ENCODE data around the gene USF2.

- TF ChIP-seq CTCF (IDR thresholded peaks at IDR 0.05): no peak
- TF ChIP-seq POLR2AphosphoS5 (IDR thresholded peaks at IDR 0.05): no peak
- TF ChIP-seq EP300 (IDR thresholded peaks at IDR 0.05): no peak
- TF ChIP-seq POLR2A (IDR thresholded peaks at IDR 0.05): no peak
These were observed 10.6 kb downstream of the USF2 start for GRCh38 chr19:35279374-35279773.

All from gastroesophageal sphincter (tissue), 3 donors.